HepG2 (cell line): Measurements from ENCODE around the gene TRERF1. TPM values are rescaled to one million over a fixed set of nuclear protein-coding genes. Genes with fewer than 3 reads are reported as not detected.

Experiments
- ARID3A ChIP-seq: IDR thresholded peaks from 2 replicates; pipeline ENCODE4 v1.6.1; 2012; ENCODE audit warnings: low read depth, low read length, improper control_type of control experiment
- CERS6 ChIP-seq: sonication (generic); formaldehyde crosslinking; IDR thresholded peaks from 2 replicates; pipeline ENCODE4 v1.5.0; 2020; ENCODE audit warnings: missing genetic modification reagents
- DMAP1 ChIP-seq: IDR thresholded peaks from 2 replicates; pipeline ENCODE4 v1.6.1; 2016
- FLYWCH1 ChIP-seq: sonication (generic); formaldehyde crosslinking; IDR thresholded peaks from 2 replicates; pipeline ENCODE4 v1.8.1; 2023; ENCODE audit warnings: mild to moderate bottlenecking, missing genetic modification reagents
- HDAC2 ChIP-seq: sonication (generic); formaldehyde crosslinking; IDR thresholded peaks from 2 replicates; pipeline ENCODE4 v1.4.0; 2020; ENCODE audit warnings: missing genetic modification reagents
- JUN ChIP-seq: sonication (generic); formaldehyde crosslinking; IDR thresholded peaks from 2 replicates; pipeline ENCODE4 v1.4.0; 2020; ENCODE audit warnings: mild to moderate bottlenecking, missing genetic modification reagents
- NFKBIZ ChIP-seq: IDR thresholded peaks from 2 replicates; pipeline ENCODE4 v1.6.1; 2018; ENCODE audit warnings: missing genetic modification reagents, missing compliant biosample characterization
- NR3C1 ChIP-seq: sonication (generic); formaldehyde crosslinking; IDR thresholded peaks from 2 replicates; pipeline ENCODE4 v1.4.0; 2020; ENCODE audit warnings: missing genetic modification reagents
- PAXIP1 ChIP-seq: sonication (generic); formaldehyde crosslinking; conservative IDR thresholded peaks from 2 replicates; pipeline ENCODE4 v1.4.0; 2020; ENCODE audit warnings: mild to moderate bottlenecking, missing genetic modification reagents, moderate library complexity
- RAD51 ChIP-seq: fragments of 450-650 bp; IDR thresholded peaks from 2 replicates; pipeline ENCODE4 v1.6.1; 2016; ENCODE audit warnings: borderline replicate concordance
- REXO4 ChIP-seq: sonication (generic); formaldehyde crosslinking; IDR thresholded peaks from 2 replicates; pipeline ENCODE4 v1.8.0; 2022; ENCODE audit warnings: missing genetic modification reagents, mild to moderate bottlenecking, borderline replicate concordance
- SNRNP70 ChIP-seq: fragments of 200-400 bp; formaldehyde crosslinking; IDR thresholded peaks from 2 replicates; pipeline ENCODE4 v1.6.1; 2017; ENCODE audit warnings: mild to moderate bottlenecking, low read depth, low read length, moderate library complexity
- WIZ ChIP-seq: sonication (generic); formaldehyde crosslinking; IDR thresholded peaks from 2 replicates; pipeline ENCODE4 v1.5.1; 2020; ENCODE audit warnings: mild to moderate bottlenecking, missing genetic modification reagents
- ZNF24 ChIP-seq: fragments of 450-650 bp; IDR thresholded peaks from 2 replicates; pipeline ENCODE4 v1.6.1; 2017; ENCODE audit warnings: antibody characterized with exemption, mild to moderate bottlenecking
- ZSCAN5A ChIP-seq: sonication (generic); formaldehyde crosslinking; IDR thresholded peaks from 2 replicates; pipeline ENCODE4 v1.8.0; 2022; ENCODE audit warnings: mild to moderate bottlenecking, missing genetic modification reagents, borderline replicate concordance
- polyA plus RNA-seq, 8 experiments: library from polyadenylated mRNA; depleted of rRNA in 3 of 8; stranded (reverse) in 7 of 8; unstranded in 1 of 8; fragments of >200 nt; fragmentation: Illumina TruSeq in 4 of 8; extraction: Trizol in 4 of 8; gene quantifications; 2 replicates each; pipeline versions ENCODE4 v1.2.1 to v1.2.3, GENCODE V29; 2011 to 2016; ENCODE audit warnings: low read depth in 4 of 8, missing spikeins in 1 of 8, mixed read lengths in 1 of 8; ENCODE audit not compliant: insufficient read depth in 1 of 8
- total RNA-seq, 5 experiments: library from RNA; depleted of rRNA; stranded (reverse); fragments of >200 nt; fragmentation: Illumina TruSeq; extraction: Trizol; gene quantifications; 2 replicates each; pipeline ENCODE4 v1.2.3, GENCODE V29; 2016; ENCODE audit warnings: low read depth in 1 of 5
- TF ChIP-seq, protein P1 (sequence below): sonication (generic); formaldehyde crosslinking; IDR thresholded peaks from 2 replicates; pipeline ENCODE4 v1.4.0; 2020; ENCODE audit warnings: missing genetic modification reagents, borderline replicate concordance
- TF ChIP-seq, protein P2 (sequence below): sonication (generic); formaldehyde crosslinking; IDR thresholded peaks from 2 replicates; pipeline ENCODE4 v1.9.0; 2022; ENCODE audit warnings: low read depth, missing genetic modification reagents

TRERF1 gene
- total and polyA plus RNA-seq, 2 of the 13 experiments (the other 11 are each of a cell fraction or from before 2014, with no cell fraction given): 0.02 TPM; not detected in 1

DNA sequence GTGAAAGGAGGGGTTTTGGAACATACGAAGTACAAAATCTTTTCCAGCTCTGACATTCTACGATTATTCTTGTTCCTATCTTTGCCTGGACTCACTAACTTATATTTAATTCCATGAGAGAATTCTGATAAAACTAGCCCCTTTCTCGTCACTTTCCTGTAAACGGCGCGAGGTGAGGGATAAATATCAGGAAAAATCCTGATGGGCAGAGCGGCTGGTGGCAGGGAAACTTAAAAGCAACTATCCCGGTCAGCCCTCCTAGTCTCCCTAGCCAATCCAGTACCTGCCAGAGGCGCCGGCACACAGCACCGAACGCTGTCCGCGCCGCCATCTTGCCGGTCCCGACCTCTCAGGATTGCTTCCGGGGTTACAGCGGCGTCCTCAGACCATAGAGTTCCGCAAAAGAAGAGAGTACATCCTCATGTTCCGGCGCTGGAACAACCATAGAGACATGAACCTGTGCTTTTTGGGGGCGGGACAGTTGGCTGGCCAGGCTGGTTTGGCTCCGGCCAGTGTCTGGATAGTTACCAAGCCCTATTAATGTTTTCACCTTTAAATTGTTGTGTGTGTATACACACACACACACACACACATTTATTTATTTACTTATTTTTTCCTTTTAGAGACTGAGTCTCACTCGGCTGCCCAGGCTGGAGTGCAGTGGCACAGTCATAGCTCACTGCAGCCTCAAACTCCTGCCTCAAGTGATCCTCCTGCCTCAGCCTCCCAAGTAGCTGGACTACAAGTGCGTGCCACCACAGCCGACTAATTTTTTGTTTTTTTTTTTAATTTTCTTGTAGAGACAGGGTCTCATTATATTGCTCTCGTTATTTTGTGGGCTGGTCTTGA lies 234.0 kb downstream of the TRERF1 start, which contains the start of gene MRPS10 (continued):
- TF ChIP-seq ARID3A (0 out of 2 replicates have a peak, but pooled peaks have one; percentile 10), FLYWCH1 (CRISPR knock-in tag) (no peak), PAXIP1 (CRISPR knock-in tag) (peak; percentile 39), WIZ (CRISPR knock-in tag) (peak; percentile 89; the same call in 1 of the 2 replicates), ZSCAN5A (peak; percentile 30; the same call in 1 of the 2 replicates), HDAC2 (CRISPR knock-in tag) (peak; percentile 82), JUN (CRISPR knock-in tag) (no peak), RAD51 (no peak), CERS6 (CRISPR knock-in tag) (no peak), DMAP1 (CRISPR knock-in tag) (peak; percentile 85), REXO4 (CRISPR knock-in tag) (no peak), SNRNP70 (no peak), NFKBIZ (CRISPR knock-in tag) (peak; percentile 66; the same call in 1 of the 2 replicates), NR3C1 (no peak), ZNF24 (0 out of 2 replicates have a peak, but pooled peaks have one; percentile 21)
- TF ChIP-seq, protein P1, sequence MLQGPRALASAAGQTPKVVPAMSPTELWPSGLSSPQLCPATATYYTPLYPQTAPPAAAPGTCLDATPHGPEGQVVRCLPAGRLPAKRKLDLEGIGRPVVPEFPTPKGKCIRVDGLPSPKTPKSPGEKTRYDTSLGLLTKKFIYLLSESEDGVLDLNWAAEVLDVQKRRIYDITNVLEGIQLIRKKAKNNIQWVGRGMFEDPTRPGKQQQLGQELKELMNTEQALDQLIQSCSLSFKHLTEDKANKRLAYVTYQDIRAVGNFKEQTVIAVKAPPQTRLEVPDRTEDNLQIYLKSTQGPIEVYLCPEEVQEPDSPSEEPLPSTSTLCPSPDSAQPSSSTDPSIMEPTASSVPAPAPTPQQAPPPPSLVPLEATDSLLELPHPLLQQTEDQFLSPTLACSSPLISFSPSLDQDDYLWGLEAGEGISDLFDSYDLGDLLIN (CRISPR knock-in tag): no peak
- TF ChIP-seq, protein P2, sequence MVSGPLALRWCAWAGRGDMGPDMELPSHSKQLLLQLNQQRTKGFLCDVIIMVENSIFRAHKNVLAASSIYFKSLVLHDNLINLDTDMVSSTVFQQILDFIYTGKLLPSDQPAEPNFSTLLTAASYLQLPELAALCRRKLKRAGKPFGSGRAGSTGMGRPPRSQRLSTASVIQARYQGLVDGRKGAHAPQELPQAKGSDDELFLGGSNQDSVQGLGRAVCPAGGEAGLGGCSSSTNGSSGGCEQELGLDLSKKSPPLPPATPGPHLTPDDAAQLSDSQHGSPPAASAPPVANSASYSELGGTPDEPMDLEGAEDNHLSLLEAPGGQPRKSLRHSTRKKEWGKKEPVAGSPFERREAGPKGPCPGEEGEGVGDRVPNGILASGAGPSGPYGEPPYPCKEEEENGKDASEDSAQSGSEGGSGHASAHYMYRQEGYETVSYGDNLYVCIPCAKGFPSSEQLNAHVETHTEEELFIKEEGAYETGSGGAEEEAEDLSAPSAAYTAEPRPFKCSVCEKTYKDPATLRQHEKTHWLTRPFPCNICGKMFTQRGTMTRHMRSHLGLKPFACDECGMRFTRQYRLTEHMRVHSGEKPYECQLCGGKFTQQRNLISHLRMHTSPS: no peak
